Nephron progenitor cell (in vitro differentiated cells): Measurements from ENCODE around the gene REG4.
A peak's percentile ranks its signal among the peaks of the same experiment; 100 is the strongest.
"Not testable (repeated sequence)": the region's sequence is repeated elsewhere in the genome, so short reads cannot be mapped to it uniquely, and the experiment has no call there.

Experiments used
- DNase-seq: peaks from one replicate; pipeline ENCODE4 v3.0.0; 2021
- H3K27ac Mint-ChIP-seq: 2 replicates; pipeline ENCODE4 v1.8.0; 2021; ENCODE audit warnings: mild to moderate bottlenecking, moderate library complexity, mixed read lengths
- H3K27me3 Mint-ChIP-seq: 2 replicates; pipeline ENCODE4 v1.8.0; 2021; ENCODE audit warnings: mild to moderate bottlenecking, low read depth, mixed read lengths; ENCODE audit not compliant: poor library complexity
- H3K36me3 Mint-ChIP-seq: 2 replicates; pipeline ENCODE4 v1.8.0; 2021; ENCODE audit warnings: low read depth, mixed read lengths
- H3K4me1 Mint-ChIP-seq: 2 replicates; pipeline ENCODE4 v1.8.0; 2021; ENCODE audit warnings: mixed read lengths
- H3K4me3 Mint-ChIP-seq: 2 replicates; pipeline ENCODE4 v1.8.0; 2021; ENCODE audit warnings: mild to moderate bottlenecking, moderate library complexity, mixed read lengths
- H3K9me3 Mint-ChIP-seq: 2 replicates; pipeline ENCODE4 v1.8.0; 2021; ENCODE audit warnings: mild to moderate bottlenecking, moderate library complexity, mixed read lengths
- CTCF ChIP-seq: fragments of 200-600 bp; sonication (generic); IDR thresholded peaks from 2 replicates; pipeline ENCODE4 v1.5.0; 2021; ENCODE audit warnings: antibody characterized with exemption

The REG4 gene

GRCh38 chr1:119787776-119788175 is 23.5 kb downstream of the REG4 start:
- TF ChIP-seq CTCF, result no peak

GRCh38 chr1:119786473-119787050 is 24.7 kb downstream of the REG4 start:
- H3K9me3 Mint-ChIP-seq, DNase-seq, H3K36me3 Mint-ChIP-seq, H3K27ac Mint-ChIP-seq, H3K4me3 Mint-ChIP-seq: not testable (repeated sequence)
- H3K4me1 Mint-ChIP-seq, result peaks cover 43% of the 10 kb centered on the region
- peaks cover 13% of the 10 kb centered on the region for H3K27me3 Mint-ChIP-seq

More at GRCh38 chr1:119787776-119788175, 23.5 kb downstream of the REG4 start:
- Mint-ChIP-seq H3K27me3 (peaks cover 15% of the 10 kb centered on the region), H3K4me1 (peaks cover 39% of the 10 kb centered on the region), H3K36me3 (no peaks in the 10 kb centered on the region), H3K9me3 (peaks cover 6% of the 10 kb centered on the region), H3K27ac (no peak overlapping the region), H3K4me3 (no peak overlapping the region)
- DNase-seq, result no peak

GRCh38 chr1:119786046-119786445 is 25.2 kb downstream of the REG4 start:
- not testable (repeated sequence) for H3K36me3 Mint-ChIP-seq, H3K9me3 Mint-ChIP-seq, DNase-seq, H3K4me3 Mint-ChIP-seq, H3K27ac Mint-ChIP-seq
- Mint-ChIP-seq H3K27me3 (peaks cover 14% of the 10 kb centered on the region), H3K4me1 (peaks cover 41% of the 10 kb centered on the region)

- peaks cover 6% of the 10 kb centered on the region for H3K9me3 Mint-ChIP-seq
- H3K4me1 Mint-ChIP-seq, result peaks cover 43% of the 10 kb centered on the region
- no peak overlapping the region for H3K27ac Mint-ChIP-seq
- no peak for DNase-seq
- no peak overlapping the region for H3K4me3 Mint-ChIP-seq
- no peaks in the 10 kb centered on the region for H3K36me3 Mint-ChIP-seq
- peaks cover 11% of the 10 kb centered on the region for H3K27me3 Mint-ChIP-seq
- TF ChIP-seq CTCF, result no peak
Observed at GRCh38 chr1:119784191-119784781, 27.0 kb downstream of the REG4 start.

- TF ChIP-seq CTCF, result no peak
- Mint-ChIP-seq H3K36me3 (no peaks in the 10 kb centered on the region), H3K9me3 (peaks cover 6% of the 10 kb centered on the region), H3K4me1 (peaks cover 46% of the 10 kb centered on the region), H3K27me3 (peaks cover 11% of the 10 kb centered on the region), H3K27ac (peak overlapping the region; percentile 60), H3K4me3 (no peak overlapping the region)
- DNase-seq, result no peak
Observed at GRCh38 chr1:119783354-119784185, 27.7 kb downstream of the REG4 start.

- TF ChIP-seq CTCF, result no peak
- peaks cover 11% of the 10 kb centered on the region for H3K27me3 Mint-ChIP-seq
- no peak overlapping the region for H3K4me3 Mint-ChIP-seq
- H3K27ac Mint-ChIP-seq, result peak overlapping the region; percentile 60
- peaks cover 46% of the 10 kb centered on the region for H3K4me1 Mint-ChIP-seq
- peaks cover 6% of the 10 kb centered on the region for H3K9me3 Mint-ChIP-seq
- no peaks in the 10 kb centered on the region for H3K36me3 Mint-ChIP-seq
- no peak for DNase-seq
Observed at GRCh38 chr1:119782631-119783325, 28.5 kb downstream of the REG4 start.
